Bronchial epithelial cell (primary cell): ENCODE results near the gene AOPEP. TPM values are rescaled to one million over a fixed set of nuclear protein-coding genes. Genes with fewer than 3 reads are reported as not detected.
A peak's percentile ranks its signal among the peaks of the same experiment; 100 is the strongest.

Experiments used
- DNase-seq: peaks from one replicate; pipeline ENCODE4 v3.0.0-alpha.2; 2010; ENCODE audit warnings: low read depth
- FAIRE-seq: peaks from 2 replicates; lab custom pipeline; 2011; peaks lifted over from hg19 to GRCh38; lab: Jason Lieb, UNC
- H3K27me3 ChIP-seq: 2 replicates; pipeline ENCODE4 v1.5.1; 2011; ENCODE audit warnings: low read length; ENCODE audit not compliant: control insufficient read depth, insufficient read depth
- H3K36me3 ChIP-seq: 2 replicates; pipeline ENCODE4 v1.5.1; 2011; ENCODE audit warnings: low read length; ENCODE audit not compliant: control insufficient read depth, insufficient read depth
- H3K4me3 ChIP-seq: 2 replicates; pipeline ENCODE4 v1.5.1; 2011; ENCODE audit warnings: mild to moderate bottlenecking, low read depth, low read length, control low read depth
- total RNA-seq: library from RNA; depleted of rRNA; stranded (reverse); fragments of >200 nt; gene quantifications from 2 replicates; pipeline ENCODE4 v1.2.1, GENCODE V29; 2014
- TF ChIP-seq, protein P1 (sequence below): IDR thresholded peaks from 2 replicates; pipeline ENCODE4 v1.5.1; 2011; ENCODE audit warnings: mild to moderate bottlenecking, moderate library complexity, low read length, control low read depth, inconsistent platforms; ENCODE audit not compliant: insufficient read depth, severe bottlenecking

The AOPEP gene
- total RNA-seq, 1 donor from 2014 or later = 91.1 TPM

DNA sequence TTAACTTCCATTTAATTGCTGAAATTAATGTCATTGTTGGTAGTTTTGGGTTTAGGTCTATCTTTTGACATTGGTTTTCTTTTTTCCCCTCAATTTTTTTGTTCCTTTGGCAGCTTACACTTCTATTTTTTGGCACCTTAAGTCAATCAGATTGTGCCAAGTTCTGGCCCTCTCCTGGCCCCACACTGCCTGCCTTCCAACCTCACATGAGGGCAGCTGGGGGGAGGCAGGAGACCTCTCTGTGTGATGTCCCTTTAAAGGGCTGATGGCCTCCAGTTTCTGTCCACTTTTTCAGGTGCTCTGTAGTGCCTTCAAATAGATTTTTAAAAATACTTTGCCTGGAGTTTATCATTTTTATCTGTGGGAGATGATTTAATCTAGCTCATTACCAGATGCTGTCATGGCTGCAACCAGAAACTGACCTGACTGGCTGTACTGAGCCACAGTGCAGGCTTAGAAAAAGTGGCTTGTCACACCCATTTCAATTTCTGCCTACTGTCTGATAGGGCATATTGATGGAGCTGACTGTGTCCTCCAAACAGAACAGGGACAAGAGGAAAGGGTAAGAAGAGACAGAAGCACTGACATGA, 394.4 kb downstream of the AOPEP start:
- TF ChIP-seq, protein P1, sequence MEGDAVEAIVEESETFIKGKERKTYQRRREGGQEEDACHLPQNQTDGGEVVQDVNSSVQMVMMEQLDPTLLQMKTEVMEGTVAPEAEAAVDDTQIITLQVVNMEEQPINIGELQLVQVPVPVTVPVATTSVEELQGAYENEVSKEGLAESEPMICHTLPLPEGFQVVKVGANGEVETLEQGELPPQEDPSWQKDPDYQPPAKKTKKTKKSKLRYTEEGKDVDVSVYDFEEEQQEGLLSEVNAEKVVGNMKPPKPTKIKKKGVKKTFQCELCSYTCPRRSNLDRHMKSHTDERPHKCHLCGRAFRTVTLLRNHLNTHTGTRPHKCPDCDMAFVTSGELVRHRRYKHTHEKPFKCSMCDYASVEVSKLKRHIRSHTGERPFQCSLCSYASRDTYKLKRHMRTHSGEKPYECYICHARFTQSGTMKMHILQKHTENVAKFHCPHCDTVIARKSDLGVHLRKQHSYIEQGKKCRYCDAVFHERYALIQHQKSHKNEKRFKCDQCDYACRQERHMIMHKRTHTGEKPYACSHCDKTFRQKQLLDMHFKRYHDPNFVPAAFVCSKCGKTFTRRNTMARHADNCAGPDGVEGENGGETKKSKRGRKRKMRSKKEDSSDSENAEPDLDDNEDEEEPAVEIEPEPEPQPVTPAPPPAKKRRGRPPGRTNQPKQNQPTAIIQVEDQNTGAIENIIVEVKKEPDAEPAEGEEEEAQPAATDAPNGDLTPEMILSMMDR = no peak
- Histone ChIP-seq H3K36me3 (no peaks in the 10 kb centered on the region), H3K27me3 (no peaks in the 10 kb centered on the region), H3K4me3 (no peak overlapping the region)
- DNase-seq = no peak
- no peak for FAIRE-seq

DNA sequence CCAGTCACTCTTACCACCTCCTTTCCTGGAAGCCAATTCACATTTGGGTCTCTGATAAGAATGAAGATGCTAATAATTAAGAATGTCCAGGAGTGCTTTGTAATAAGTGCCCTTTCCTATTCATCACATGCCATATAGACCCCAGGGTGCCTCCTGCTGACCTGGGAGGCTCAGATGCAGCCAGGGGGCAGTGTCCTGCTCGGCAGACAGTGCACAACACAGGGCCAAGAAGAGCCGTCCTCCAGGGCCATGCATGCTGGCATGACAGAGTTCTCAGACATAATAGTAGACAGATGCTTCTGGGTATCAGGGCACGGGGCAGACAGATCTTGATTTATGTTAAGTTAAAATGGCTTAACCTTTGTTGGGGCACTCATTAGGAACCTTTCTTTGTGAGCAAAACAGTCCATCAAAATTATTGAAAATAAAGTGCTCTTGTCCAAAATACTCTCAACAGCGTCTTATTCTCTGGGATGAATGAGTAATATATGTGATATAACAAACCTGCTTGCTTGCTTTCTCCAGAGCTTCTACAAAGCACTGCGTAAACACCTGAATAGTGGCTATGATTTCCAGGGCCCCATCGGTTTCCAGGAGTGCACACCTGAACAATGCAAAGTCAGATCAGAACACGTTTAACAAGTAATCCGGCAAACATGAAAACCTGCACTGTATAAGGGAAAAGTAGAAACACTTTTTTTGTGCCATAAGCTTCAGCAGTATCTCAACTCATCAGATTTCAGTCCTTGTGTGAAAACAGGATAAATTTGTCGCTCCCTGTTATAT, 398.3 kb downstream of the AOPEP start:
- FAIRE-seq = no peak
- DNase-seq = peak; percentile 57
- TF ChIP-seq, protein P1 = peak; percentile 58
- Histone ChIP-seq H3K36me3 (no peaks in the 10 kb centered on the region), H3K4me3 (no peak overlapping the region), H3K27me3 (no peaks in the 10 kb centered on the region)

- Histone ChIP-seq H3K27me3 (no peaks in the 10 kb centered on the region), H3K4me3 (no peak overlapping the region), H3K36me3 (no peaks in the 10 kb centered on the region)
- FAIRE-seq (no peak), DNase-seq (no peak)
- TF ChIP-seq, protein P1 = no peak
These were observed 399.2 kb downstream of the AOPEP start for GRCh38 chr9:95125652-95126051.

GRCh38 chr9:95126739-95127138, 400.2 kb downstream of the AOPEP start:
- no peak overlapping the region for H3K4me3 ChIP-seq
- TF ChIP-seq, protein P1 = no peak
- no peaks in the 10 kb centered on the region for H3K27me3 ChIP-seq
- no peak for FAIRE-seq
- no peaks in the 10 kb centered on the region for H3K36me3 ChIP-seq
- DNase-seq = no peak

DNA sequence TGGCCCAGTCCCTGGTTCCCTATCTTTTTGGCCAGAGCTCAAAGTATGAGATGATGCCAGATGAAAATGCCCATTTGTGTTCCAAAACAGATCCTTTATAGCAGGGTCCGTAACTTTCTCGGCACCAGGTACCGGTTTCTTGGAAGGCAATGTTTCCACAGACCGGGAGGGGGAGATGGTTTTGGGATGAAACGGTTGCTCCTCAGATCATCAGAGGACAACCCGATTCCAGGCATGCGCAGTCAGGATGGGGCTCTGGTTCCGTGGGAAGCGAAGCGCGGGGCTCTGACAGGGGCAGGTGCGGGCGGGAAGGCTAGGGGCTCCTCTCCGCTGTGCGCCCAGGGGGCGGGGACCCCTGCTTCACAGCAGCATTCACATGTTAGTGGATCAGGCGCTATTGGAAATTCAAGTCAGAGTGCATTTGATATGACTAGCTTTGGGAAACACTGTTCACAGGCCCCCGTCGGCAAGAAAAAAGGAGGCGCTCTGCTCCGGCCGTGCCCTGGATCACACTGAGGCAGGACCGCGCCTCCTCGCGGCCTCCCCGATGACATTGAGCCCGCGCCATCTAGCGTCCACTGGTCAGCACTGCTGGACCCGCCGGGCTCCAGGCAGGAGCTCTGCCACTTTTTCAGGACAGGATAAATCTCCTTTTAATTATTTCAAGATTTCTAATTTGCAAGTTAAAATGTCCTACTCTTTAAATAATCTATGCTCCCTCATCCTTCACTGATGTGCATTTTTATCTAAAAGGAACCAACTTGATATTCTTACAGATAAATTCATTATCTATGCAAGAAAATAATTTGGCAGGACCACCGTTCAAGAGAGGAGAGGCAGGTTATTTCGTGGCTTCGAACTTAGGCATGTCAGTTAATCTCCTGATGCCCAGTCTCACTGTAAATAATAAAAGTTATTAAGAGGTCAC, 401.0 kb downstream of the AOPEP start:
- H3K36me3 ChIP-seq = no peaks in the 10 kb centered on the region
- FAIRE-seq (no peak), DNase-seq (peak; percentile 57)
- H3K27me3 ChIP-seq = no peaks in the 10 kb centered on the region
- H3K4me3 ChIP-seq = peak overlapping the region; percentile 28
- TF ChIP-seq, protein P1 = peak; percentile 97
